ENCODE measurements around the gene KRI1. TPM values are rescaled to one million over a fixed set of nuclear protein-coding genes. Genes with fewer than 3 reads are reported as not detected.

The KRI1 gene
- total RNA-seq, 1 donor from 2014 or later: 21.6 TPM

- TF ChIP-seq POLR2A (IDR thresholded peaks at IDR 0.05): no peak
- DNase-seq (ENCODE audit: extremely low spot score in 2 of 2): no peak
- Histone ChIP-seq H3K4me3 (peak overlapping the region; percentile 84 to 94), H3K36me3 (no peaks in the 10 kb centered on the region), H3K9me3 (no peaks in the 10 kb centered on the region), H3K4me1 (peaks cover 32% of the 10 kb centered on the region), H3K27me3 (no peaks in the 10 kb centered on the region), H3K27ac (peak overlapping the region; percentile 91)
- intact Hi-C loops (cut with DNase I): no loop called here
These were observed 38.2 kb upstream of the KRI1 start for GRCh38 chr19:10603873-10604459.

- no peaks in the 10 kb centered on the region for H3K36me3 ChIP-seq
- H3K9me3 ChIP-seq: no peaks in the 10 kb centered on the region
- H3K4me3 ChIP-seq: peak overlapping the region; percentile 84 to 94
- peaks cover 32% of the 10 kb centered on the region for H3K4me1 ChIP-seq
- peak overlapping the region; percentile 91 for H3K27ac ChIP-seq
- TF ChIP-seq CTCF (IDR thresholded peaks at IDR 0.05) (no peak), POLR2A (IDR thresholded peaks at IDR 0.05) (peak in 1 of 2 donors; percentile 0)
- no peak for DNase-seq (ENCODE audit: extremely low spot score in 2 of 2)
- no peaks in the 10 kb centered on the region for H3K27me3 ChIP-seq
- intact Hi-C loops (cut with DNase I): no loop called here
These were observed 37.5 kb upstream of the KRI1 start for GRCh38 chr19:10603084-10603872.

DNA sequence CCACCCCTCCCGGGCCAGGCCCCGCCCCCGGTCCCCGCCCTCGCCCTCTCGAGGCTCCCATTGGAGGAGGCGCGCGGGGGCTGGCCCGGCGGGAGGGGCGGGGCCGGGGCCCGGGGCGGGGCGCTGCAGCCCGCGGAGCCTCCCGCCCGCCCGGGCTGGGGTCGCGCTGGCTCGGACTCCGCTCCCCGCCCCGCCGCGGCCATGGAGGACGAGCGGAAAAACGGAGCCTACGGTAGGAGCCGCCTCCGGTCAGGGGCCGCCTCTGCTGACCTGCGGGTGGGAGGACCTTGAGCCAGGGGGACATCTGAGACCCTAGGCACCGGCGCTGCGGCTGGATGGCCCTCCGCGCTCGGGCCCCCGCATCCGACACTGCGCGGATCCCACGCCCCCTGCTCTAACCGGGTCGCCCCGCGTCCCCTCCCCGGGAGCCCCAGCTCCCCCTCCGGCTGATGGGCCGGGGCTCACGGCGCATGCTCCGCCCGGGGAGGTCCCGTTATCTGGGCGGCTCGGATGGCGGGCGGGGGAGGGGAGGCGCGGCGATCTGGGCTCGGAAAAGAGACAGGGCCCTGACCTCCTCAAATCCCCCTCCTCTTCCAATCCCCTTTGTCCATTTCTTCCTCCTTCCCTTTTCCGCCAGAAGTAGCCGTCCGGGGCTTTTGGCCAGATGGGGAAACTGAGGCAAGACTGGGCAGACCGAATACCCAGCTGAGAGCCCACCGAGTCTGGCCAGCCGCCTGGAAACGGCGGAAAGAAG, 36.7 kb upstream of the KRI1 start:
- Histone ChIP-seq H3K9me3 (no peaks in the 10 kb centered on the region), H3K4me3 (peak overlapping the region; percentile 84 to 94), H3K36me3 (no peaks in the 10 kb centered on the region), H3K4me1 (peaks cover 32% of the 10 kb centered on the region), H3K27me3 (no peaks in the 10 kb centered on the region), H3K27ac (peak overlapping the region; percentile 91)
- TF ChIP-seq CTCF (IDR thresholded peaks at IDR 0.05) (no peak), POLR2A (IDR thresholded peaks at IDR 0.05) (peak in 1 of 2 donors; percentile 50), POLR2AphosphoS5 (IDR thresholded peaks at IDR 0.05; ENCODE audit: insufficient read depth in 1 of 2, low read depth in 1 of 2) (peak in 1 of 2 donors; percentile 78)
- intact Hi-C loops (cut with DNase I): no loop called here
- no peak for DNase-seq (ENCODE audit: extremely low spot score in 2 of 2)

- intact Hi-C loops (cut with DNase I): no loop called here
- H3K27me3 ChIP-seq: no peaks in the 10 kb centered on the region
- peaks cover 32% of the 10 kb centered on the region for H3K4me1 ChIP-seq
- H3K9me3 ChIP-seq: no peaks in the 10 kb centered on the region
- DNase-seq (ENCODE audit: extremely low spot score in 2 of 2): no peak
- H3K27ac ChIP-seq: no peak overlapping the region
- H3K4me3 ChIP-seq: peak overlapping the region; percentile 84 to 94
- TF ChIP-seq POLR2AphosphoS5 (IDR thresholded peaks at IDR 0.05; ENCODE audit: insufficient read depth in 1 of 2, low read depth in 1 of 2) (no peak), CTCF (IDR thresholded peaks at IDR 0.05) (no peak), POLR2A (IDR thresholded peaks at IDR 0.05) (no peak)
- no peaks in the 10 kb centered on the region for H3K36me3 ChIP-seq
These were observed 36.2 kb upstream of the KRI1 start for GRCh38 chr19:10601999-10602329.

DNA sequence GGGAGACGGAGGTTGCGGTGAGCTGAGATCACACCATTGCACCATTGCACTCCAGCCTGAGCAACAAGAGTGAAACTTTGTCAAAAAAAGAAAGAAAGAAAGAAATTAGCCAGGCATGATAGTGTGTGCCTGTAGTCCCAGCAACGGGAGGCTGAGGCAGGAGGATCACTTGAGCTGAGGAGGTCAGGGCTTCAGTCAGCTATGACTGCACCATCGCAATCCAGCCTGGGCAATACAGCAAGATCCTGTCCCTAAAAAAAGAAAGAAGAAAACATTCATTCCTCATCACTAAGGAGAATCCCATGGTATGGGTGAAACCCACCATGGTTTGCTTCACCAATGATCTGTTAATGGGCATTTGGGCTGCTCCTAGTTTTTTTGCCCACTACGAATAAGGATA, 34.3 kb upstream of the KRI1 start:
- intact Hi-C loops (cut with DNase I): no loop called here

More for the DNA sequence above, 34.3 kb upstream of the KRI1 start:
- DNase-seq (ENCODE audit: extremely low spot score in 2 of 2): no peak
- H3K4me3 ChIP-seq: no peak overlapping the region
- TF ChIP-seq POLR2A (IDR thresholded peaks at IDR 0.05): no peak
- no peak for TF ChIP-seq CTCF (IDR thresholded peaks at IDR 0.05)
- no peak for TF ChIP-seq POLR2AphosphoS5 (IDR thresholded peaks at IDR 0.05; ENCODE audit: insufficient read depth in 1 of 2, low read depth in 1 of 2)
- no peaks in the 10 kb centered on the region for H3K9me3 ChIP-seq
- peaks cover 29% of the 10 kb centered on the region for H3K4me1 ChIP-seq
- no peak overlapping the region for H3K27ac ChIP-seq
- H3K36me3 ChIP-seq: no peaks in the 10 kb centered on the region
- no peaks in the 10 kb centered on the region for H3K27me3 ChIP-seq
